Muscle layer of colon (tissue), 2 donors: ENCODE results near the gene CBLB.
"Not testable (repeated sequence)": the region's sequence is repeated elsewhere in the genome, so short reads cannot be mapped to it uniquely, and the experiment has no call there.

Experiments used
- H3K27ac ChIP-seq: one replicate; pipeline ENCODE4 v1.7.0; 2013; ENCODE audit warnings: low read depth, mild to moderate bottlenecking, low read length, moderate library complexity
- H3K27me3 ChIP-seq, 2 donors: one replicate each; pipeline ENCODE4 v1.7.0; 2013; ENCODE audit warnings: low read length in 2 of 2, mild to moderate bottlenecking in 2 of 2; ENCODE audit not compliant: insufficient read depth in 2 of 2, control insufficient read depth in 1 of 2
- H3K36me3 ChIP-seq: one replicate; pipeline ENCODE4 v1.7.0; 2013; ENCODE audit warnings: mild to moderate bottlenecking, low read length; ENCODE audit not compliant: insufficient read depth
- H3K4me1 ChIP-seq: one replicate; pipeline ENCODE4 v1.7.0; 2013; ENCODE audit warnings: mild to moderate bottlenecking, low read length; ENCODE audit not compliant: insufficient read depth
- H3K4me3 ChIP-seq, 2 donors: one replicate each; pipeline ENCODE4 v1.7.0; 2013; ENCODE audit warnings: low read length in 2 of 2, low read depth in 1 of 2, mild to moderate bottlenecking in 1 of 2, moderate library complexity in 1 of 2
- H3K9ac ChIP-seq: one replicate; pipeline ENCODE4 v1.7.0; 2013; ENCODE audit warnings: low read length
- H3K9me3 ChIP-seq: one replicate; pipeline ENCODE4 v1.7.0; 2013; ENCODE audit warnings: mild to moderate bottlenecking, low read length
- donor health status: abdominal sarcoma.
- donor health status: Adenocarcinoma of cecum.

Gene CBLB

DNA sequence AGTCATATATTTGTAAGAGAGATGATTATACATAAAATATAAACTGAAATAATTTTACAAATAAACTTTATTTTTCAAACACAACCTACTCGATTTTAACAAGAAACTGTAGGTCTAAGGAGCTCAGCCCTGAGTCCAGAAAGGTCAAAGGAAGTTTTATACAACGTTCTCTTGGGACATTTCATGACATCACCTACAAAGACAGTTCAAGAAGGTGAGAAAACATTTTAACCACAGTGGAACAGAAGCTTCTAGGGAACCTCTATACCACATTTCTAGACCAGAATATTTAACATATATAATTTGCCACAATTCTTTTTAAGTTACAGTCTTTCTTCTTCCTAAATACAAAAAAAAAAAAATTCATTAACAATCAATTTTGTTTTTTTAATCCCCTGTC, 40.1 kb downstream of the CBLB start:
- Histone ChIP-seq H3K36me3 (no peaks in the 10 kb centered on the region), H3K4me1 (peaks cover 17% of the 10 kb centered on the region), H3K27me3 (no peaks in the 10 kb centered on the region), H3K27ac (no peak overlapping the region), H3K9me3 (no peaks in the 10 kb centered on the region), H3K4me3 (no peak overlapping the region), H3K9ac (no peak overlapping the region)

DNA sequence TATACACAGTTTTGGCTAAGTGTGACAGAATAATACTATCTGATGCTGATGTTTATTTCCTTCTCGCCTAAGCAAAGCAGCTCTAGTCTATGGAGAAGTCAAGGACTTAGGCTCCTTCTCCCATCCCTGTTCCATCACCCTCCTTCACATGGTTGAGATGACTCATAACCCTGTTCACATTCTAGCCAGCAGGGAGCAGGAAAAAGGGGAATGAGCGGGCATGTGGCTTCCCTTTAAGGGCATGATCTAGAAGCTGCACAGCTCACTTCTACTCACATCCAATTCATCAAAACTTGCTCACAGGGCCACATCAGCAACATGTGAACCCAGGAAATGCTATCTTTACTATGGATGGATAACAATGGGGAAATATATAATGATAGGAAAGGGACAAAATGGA, 40.9 kb downstream of the CBLB start:
- H3K27me3 ChIP-seq: no peaks in the 10 kb centered on the region
- H3K4me1 ChIP-seq: peaks cover 25% of the 10 kb centered on the region
- no peak overlapping the region for H3K9ac ChIP-seq
- no peaks in the 10 kb centered on the region for H3K36me3 ChIP-seq
- no peak overlapping the region for H3K27ac ChIP-seq
- H3K4me3 ChIP-seq: no peak overlapping the region
- no peaks in the 10 kb centered on the region for H3K9me3 ChIP-seq

DNA sequence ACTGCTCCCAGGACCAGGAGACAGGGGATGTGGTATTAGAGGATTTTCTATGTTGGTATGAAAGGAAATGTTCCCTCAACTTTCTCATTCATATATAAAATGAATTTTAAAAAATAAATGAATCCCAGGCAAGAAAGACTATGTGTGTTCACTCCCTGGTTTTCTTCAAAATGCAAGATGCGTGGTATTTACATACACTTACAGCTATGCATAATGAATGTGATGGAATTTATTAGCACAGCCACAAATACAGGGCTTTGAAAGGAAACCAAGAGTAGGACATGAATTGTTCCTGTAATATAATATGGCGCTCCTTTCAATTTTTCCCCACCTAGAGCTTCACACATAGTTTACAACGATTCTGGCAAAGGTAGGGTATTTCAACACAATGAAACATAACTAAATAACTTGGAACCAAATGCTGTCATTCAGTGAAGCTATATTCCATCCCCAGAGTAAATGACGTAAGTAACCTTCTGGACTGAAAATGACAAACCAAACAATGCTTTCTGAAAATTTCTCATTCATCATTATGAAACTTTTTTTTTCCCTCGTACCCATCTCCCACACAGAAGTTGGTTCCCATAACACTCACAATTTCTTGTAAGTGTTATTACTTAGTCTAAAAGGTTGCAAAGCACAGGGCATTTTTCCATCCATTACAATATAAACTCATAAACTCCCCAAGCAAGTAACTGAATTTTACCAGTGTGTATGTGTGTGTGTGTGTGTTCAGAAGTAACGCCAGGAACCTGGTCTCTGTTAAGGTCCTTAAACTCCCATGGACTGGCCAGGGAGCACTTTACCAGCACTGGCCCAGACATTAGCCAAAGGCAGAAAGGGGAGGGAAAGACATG, 41.8 kb downstream of the CBLB start:
- H3K9me3 ChIP-seq: no peaks in the 10 kb centered on the region
- H3K36me3 ChIP-seq: no peaks in the 10 kb centered on the region
- peaks cover 25% of the 10 kb centered on the region for H3K4me1 ChIP-seq
- H3K9ac ChIP-seq: no peak overlapping the region
- H3K4me3 ChIP-seq: no peak overlapping the region
- no peak overlapping the region for H3K27ac ChIP-seq
- no peaks in the 10 kb centered on the region for H3K27me3 ChIP-seq

DNA sequence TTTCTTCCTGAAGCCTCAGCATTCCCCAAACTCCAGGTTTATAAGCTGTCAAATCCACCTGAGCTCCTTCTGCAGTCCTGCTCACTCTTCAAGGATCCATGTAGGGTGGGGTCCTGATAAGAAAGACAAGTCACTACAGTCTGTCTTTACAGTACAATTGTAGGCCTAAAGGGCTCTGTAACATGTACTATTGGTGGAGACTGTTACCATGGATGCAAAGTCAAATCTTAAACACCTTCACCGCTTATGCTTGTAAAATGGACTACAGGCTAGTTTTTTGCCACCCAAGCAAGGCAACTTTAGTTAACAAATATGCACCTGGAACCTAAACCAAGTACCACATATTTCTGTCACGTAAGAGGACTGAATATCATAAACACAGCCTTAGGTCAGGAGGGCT, 44.7 kb downstream of the CBLB start:
- no peaks in the 10 kb centered on the region for H3K27me3 ChIP-seq
- H3K4me3 ChIP-seq: no peak overlapping the region
- H3K9ac ChIP-seq: no peak overlapping the region
- no peaks in the 10 kb centered on the region for H3K9me3 ChIP-seq
- no peaks in the 10 kb centered on the region for H3K36me3 ChIP-seq
- no peak overlapping the region for H3K27ac ChIP-seq
- H3K4me1 ChIP-seq: peaks cover 20% of the 10 kb centered on the region

DNA sequence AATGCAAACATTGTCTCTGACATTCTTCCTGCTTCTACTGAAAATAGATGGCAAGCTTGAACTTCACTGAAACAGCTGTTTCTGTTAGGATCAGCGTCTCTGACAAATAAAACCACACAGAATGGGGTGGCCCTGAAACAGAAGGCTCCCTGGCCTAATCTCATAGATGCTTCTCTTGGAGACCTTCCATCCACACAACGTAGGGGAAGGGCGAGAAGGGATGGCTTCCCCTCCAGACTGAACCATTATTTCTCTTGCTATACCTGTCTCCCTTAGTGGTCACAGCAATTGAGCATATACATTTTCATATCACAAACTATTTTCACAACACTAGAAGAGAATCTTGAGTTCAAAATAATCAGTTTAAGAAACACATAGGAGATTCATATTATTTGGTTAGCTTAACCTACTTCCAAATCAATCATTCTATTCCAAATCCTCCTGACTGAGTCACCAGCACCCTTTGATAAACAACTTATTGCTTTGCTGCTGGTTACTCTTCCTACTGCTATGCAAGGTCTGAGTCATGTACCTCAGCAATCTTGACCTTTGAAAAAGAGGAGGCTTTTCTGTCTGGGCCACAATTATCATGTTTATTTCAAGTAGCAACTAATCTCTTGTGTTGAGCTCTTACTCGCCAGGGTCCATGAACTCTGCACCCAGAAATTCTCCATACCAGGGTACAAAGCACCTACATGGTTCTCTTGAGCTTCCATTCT, 45.5 kb downstream of the CBLB start:
- no peak overlapping the region for H3K27ac ChIP-seq

DNA sequence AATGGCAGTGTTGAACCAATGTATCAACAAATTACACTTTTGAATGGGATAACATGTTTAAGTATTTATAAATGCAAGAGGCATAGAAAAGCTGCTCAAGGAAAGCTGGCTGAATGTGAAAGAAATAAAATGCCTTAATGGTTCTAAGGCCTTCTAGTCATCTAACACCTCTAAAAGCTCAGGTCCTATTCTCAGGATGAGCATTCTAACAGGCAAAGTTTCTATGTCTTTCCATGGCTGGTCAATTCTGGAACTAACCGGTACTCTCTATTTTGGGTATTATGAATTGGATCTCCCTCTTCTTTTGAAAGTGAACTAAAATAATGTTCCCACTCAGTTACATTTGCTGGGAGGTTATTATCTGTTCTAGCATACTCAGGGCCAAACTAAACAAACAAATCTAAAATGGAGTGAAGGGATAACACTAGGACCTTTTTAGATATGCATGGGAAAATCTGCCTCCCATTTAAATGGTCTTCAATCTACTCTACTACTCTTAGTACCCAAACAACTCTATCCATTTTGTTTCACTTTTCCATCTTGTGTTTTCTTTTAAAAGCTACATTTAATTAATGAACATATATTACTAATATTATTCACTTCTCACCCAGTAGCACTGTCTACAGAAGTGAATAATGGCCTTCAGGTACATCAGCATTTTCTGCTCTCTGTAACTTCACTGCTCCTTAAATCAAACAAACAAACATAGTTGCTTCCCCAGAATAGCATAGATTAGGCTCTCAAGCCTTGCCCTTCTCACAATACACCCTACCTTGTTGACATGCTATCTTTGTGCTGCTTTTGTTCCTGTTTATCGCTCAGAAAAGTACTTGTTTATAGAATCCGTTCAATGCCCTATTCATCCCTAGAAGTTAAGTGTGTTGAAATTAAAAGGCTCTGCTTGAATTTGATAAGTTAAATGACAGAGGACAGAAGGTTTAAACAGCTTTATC, 46.4 kb downstream of the CBLB start:
- H3K9ac ChIP-seq: no peak overlapping the region
- H3K27ac ChIP-seq: no peak overlapping the region

More for the DNA sequence above, 45.5 kb downstream of the CBLB start:
- Histone ChIP-seq H3K4me3 (no peak overlapping the region), H3K4me1 (peaks cover 20% of the 10 kb centered on the region), H3K9me3 (no peaks in the 10 kb centered on the region), H3K9ac (no peak overlapping the region), H3K36me3 (no peaks in the 10 kb centered on the region), H3K27me3 (no peaks in the 10 kb centered on the region)

DNA sequence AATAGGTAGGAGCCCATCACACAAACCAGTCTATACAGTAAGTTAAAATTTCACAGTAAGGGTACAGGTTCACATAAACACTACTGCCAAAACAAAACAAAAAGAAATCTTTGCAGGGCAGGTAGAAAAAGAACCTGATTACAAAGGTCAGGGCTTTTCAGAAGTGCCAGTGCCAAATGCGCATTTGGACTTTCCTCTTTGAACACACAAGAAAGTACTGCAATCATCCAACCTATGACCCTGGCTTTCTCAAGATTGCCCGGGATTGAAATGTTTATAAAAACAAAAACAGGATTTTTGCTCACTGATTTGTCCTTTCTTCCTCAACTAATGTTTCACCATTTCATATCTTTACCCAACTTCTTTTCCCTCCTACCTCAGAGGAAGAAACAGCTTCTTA, 47.4 kb downstream of the CBLB start:
- Histone ChIP-seq H3K4me3 (no peak overlapping the region), H3K9ac (no peak overlapping the region), H3K27me3 (no peaks in the 10 kb centered on the region), H3K27ac (no peak overlapping the region), H3K36me3 (no peaks in the 10 kb centered on the region), H3K9me3 (no peaks in the 10 kb centered on the region), H3K4me1 (peaks cover 11% of the 10 kb centered on the region)

More for the DNA sequence above, 46.4 kb downstream of the CBLB start:
- H3K9me3 ChIP-seq: no peaks in the 10 kb centered on the region
- peaks cover 19% of the 10 kb centered on the region for H3K4me1 ChIP-seq
- H3K4me3 ChIP-seq: no peak overlapping the region
- H3K27me3 ChIP-seq: no peaks in the 10 kb centered on the region
- no peaks in the 10 kb centered on the region for H3K36me3 ChIP-seq

DNA sequence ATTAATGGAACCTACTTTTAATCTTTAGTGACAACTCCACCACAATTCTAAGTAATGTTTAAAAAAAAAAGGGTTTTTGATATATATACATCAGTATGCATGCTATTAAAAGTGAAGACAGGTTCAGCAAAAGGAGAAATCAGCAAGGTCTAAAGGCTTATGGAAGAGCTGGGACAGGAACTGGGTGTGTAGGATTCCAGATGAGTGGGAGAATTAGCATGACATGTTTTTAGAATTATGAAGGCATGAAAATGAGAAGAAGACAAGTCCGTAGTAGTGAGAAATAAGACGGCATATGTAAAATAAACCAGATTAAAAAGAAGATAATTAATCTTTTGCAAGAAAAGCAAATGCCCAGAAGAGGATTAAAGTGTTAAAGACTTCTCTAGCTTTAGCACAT, 52.0 kb downstream of the CBLB start:
- H3K27ac ChIP-seq: no peak overlapping the region
- peaks cover 4% of the 10 kb centered on the region for H3K4me1 ChIP-seq
- no peak overlapping the region for H3K4me3 ChIP-seq
- no peaks in the 10 kb centered on the region for H3K9me3 ChIP-seq
- H3K36me3 ChIP-seq: no peaks in the 10 kb centered on the region
- H3K9ac ChIP-seq: no peak overlapping the region
- H3K27me3 ChIP-seq: no peaks in the 10 kb centered on the region

DNA sequence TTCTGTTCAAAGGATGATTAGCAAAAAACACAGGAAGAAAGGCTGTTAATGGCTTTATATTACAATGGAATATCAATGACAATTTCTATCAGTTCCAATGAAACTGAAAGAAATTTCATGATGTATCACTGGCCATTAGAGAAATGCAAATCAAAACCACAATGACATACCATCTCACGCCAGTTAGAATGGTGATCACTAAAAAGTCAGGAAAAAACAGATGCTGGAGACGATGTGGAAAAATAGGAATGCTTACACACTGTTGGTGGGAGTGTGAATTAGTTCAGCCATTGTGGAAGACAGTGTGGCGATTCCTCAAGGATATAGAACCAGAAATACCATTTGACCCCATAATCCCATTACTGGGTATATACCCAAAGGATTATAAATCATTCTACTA, 53.5 kb downstream of the CBLB start:
- not testable (repeated sequence) for H3K9ac ChIP-seq, H3K4me3 ChIP-seq, H3K4me1 ChIP-seq, H3K27me3 ChIP-seq, H3K36me3 ChIP-seq, H3K27ac ChIP-seq, H3K9me3 ChIP-seq

DNA sequence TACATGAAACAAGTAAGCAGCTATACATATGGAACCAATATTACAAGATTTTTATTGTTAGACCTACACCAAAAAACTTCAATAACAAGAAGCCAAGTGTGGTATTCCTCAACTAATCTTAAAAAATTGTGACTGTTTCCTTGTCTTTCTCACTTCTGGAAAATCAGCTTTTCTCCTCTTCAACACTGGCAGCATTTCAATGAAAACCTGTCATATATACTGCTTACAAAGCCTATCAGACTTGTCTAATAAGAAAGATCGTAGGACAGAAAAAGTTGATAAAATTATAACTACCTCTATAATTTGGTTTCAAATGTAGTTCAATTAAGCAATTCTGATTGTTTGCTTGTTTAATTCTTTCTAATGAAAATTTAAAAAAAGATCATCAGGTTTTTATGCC, 55.1 kb downstream of the CBLB start:
- no peak overlapping the region for H3K9ac ChIP-seq
- H3K27me3 ChIP-seq: no peaks in the 10 kb centered on the region
- H3K27ac ChIP-seq: no peak overlapping the region
- H3K4me3 ChIP-seq: no peak overlapping the region
- H3K36me3 ChIP-seq: no peaks in the 10 kb centered on the region
- H3K9me3 ChIP-seq: no peaks in the 10 kb centered on the region
- H3K4me1 ChIP-seq: peaks cover 18% of the 10 kb centered on the region

DNA sequence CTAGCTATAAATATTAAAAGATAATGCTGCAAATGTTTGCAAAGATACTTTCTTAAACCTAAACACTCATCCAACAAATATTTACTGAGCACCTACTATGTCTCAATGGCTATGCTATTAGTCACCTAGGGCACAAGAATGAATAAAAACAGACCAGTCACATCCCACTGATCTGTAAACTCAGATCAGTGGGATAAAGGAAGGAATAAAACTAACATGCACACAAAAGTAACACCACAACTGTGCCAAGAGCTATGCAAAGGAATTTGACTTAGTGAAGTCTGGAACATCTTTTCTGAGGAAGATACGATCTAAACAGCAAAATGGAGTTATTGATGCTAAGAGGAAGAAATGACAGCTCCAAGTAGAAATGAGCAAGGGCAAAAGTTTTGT, 56.6 kb downstream of the CBLB start:
- Histone ChIP-seq H3K27me3 (no peaks in the 10 kb centered on the region), H3K4me3 (no peak overlapping the region), H3K9me3 (no peaks in the 10 kb centered on the region)

More for the DNA sequence above, 56.6 kb downstream of the CBLB start:
- Histone ChIP-seq H3K4me1 (peaks cover 18% of the 10 kb centered on the region), H3K36me3 (no peaks in the 10 kb centered on the region), H3K9ac (no peak overlapping the region), H3K27ac (no peak overlapping the region)
